COLO829 (cell line): Measurements from ENCODE around the gene PTPMT1.
"Not testable (repeated sequence)": the region's sequence is repeated elsewhere in the genome, so short reads cannot be mapped to it uniquely, and the experiment has no call there.

Source experiments
- DNase-seq: peaks from one replicate; pipeline ENCODE4 v3.0.0; 2012; ENCODE audit warnings: low spot score

Gene PTPMT1

DNA sequence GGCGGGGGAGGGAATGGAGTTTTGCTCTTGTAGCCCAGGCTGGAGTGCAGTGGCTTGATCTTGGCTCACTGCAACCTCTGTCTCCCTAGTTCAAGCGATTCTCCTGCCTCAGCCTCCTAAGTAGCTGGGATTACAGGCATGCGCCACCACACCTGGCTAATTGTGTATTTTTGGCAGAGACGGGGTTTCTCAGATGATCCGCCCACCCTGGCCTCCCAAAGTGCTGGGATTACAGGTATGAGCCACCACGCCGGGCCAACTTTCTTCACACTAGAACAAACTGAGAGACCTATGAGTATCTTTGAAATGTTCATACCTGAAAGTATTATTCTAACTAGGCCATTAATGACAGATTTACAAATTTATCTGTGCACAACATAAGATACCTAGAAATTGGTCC, 19.1 kb upstream of the PTPMT1 start:
- not testable (repeated sequence) for DNase-seq

DNA sequence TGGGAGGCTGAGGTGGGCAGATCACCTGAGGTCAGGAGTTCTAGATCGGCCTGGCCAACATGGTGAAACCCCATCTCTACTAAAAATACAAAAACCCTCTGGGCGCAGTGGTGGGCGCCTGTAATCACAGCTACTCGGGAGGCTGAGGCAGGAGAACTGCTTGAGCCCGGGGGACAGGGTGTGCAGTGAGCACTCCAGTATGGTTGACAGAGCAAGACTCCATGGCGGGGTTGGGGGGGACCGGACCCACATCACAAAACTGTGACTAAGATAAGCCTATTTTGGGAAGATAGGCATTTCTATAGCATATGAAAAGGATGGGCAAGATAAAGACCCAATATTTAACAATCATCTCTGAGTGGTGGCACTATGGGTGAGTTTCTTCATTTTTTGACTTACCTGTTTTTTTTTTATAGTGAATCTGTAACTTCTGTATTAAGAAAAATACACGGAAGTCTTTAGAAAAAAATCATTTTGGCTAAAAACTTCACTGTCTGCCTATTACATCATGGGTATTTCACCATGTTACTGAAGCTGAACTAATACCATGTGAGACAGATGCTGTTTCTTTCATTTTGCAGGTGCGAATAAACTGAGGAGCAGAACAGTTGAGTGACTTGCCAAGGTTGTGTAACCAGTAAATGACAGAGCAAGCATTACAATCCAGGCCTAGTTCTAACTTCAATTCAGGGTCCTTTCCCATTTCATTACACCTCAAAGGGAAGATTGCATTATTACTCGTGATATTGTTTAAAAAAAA, 14.9 kb upstream of the PTPMT1 start:
- no peak for DNase-seq

DNA sequence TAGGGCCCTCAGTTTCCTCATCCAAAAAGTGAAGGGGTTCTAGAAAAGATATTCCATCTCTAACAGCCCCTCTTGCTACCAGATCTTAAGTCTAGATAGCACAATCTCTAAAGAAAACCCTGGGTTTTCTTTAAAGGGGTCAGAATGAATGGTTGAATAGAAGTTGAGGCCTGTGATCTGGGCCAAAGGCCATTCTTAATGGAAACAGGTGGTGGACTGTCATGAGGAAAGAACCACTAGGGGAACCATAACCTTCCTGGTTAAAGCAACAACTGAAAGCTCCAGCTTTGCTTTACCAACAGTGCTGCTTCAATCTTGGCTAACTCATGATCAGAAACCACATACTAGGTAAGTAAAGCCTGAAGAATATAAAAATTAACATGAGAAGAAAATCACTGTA, 14.3 kb upstream of the PTPMT1 start:
- peak; percentile 31 for DNase-seq

DNA sequence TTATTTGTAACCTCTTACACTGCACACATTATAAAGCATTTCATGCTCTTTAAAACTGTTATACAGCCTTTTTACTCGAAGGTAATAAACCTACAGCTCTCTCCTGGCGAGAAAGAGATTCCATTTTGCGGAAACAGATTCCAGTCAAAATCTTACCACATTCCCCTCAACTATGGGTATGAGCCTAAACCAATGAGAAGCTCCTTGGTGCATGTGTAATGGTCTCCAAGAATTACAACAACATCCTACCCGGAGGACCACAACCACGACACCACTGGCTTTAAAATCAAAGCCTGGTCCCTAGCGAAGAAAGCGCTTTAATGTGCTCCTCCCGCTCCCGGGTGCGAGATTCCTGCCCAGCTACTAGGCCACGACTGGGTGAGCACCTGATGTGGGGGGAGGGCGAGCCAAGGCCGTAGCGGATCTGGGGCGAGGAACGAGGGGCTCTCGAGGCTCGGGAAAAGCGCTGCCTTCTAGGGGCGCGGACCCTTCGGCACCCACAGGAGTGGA, 13.3 kb upstream of the PTPMT1 start:
- DNase-seq: no peak

DNA sequence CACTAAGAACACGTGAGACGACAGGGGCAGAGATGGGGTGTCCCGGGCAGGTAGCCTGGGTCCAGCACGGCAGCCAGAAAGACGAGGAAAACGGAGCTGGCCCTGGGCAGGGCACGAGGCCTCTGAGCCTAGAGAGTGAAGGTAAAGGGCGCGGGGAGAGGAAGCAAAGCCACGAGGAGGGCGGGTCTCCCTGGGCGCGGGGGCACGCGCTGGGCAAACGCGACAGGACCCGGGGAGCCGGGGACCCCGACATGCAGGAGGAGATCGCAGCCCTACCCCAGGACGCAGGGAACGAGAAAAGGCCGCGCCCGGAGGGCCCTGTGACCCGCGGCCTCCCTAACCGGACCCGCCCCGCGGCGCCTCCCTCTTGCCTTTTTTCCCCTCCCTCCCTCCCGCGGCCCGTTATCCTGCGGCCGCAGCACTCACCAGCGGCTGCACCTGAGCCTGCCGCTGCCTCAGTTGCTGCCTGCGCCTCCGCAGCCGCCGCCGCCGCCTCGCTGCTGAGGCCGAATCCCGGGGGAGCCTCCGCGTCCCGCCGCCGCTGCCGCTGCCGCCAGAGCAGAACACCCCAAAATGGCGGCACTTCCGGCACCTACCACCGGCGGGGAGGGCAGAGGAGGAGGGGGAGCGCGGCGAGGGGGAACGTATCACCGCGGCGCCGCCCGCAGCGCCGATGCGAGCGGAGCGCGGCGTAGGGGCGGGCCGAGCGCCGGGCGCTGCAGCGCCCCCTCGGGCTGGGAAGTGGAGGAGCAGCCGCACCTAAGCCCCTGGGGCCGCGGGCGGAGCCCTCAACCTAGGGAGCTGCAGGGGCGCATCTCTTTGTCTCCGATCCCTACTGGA, 12.6 kb upstream of the PTPMT1 start, which contains the start of gene CELF1:
Gene CELF1, minus strand, starts transcription at position 567 of the 840 bp plus-strand sequence. CDS start 53,609 bp downstream, outside the sequence.
- DNase-seq: peak; percentile 61

DNA sequence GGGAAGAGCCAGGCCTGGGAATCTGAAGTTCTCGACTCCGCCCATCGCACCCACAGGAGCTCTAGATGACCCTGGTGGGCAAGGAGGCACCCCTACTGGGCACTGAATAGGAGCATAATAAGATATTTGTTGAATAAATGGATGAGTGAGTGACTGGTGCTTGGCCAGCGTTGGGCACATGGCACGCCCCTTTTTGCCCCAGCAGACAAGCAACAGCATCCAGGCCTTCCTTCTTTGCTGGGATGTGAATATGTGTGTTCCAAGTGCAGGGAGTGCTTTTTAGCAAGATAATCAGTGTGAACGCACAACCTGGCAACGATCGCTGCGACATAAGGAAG, 12.0 kb upstream of the PTPMT1 start:
- no peak for DNase-seq

DNA sequence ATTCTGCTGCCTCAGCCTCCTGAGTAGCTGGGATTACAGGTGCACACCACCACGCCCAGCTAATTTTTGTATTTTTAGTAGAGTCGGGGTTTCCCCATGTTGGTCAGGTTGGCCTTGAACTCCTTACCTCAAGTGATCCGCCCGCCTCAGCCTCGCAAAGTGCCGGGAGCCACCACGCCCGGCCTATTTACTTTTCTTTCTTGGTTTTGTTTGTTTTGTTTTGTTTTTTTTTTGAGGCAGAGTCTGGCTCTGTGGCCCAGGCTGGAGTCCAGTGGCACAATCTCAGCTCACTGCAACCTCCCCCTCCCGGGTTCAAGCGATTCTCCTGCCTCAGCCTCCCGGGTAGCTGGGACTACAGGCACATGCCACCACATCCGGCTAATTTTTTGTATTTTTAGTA, 8.4 kb upstream of the PTPMT1 start:
- DNase-seq: not testable (repeated sequence)

DNA sequence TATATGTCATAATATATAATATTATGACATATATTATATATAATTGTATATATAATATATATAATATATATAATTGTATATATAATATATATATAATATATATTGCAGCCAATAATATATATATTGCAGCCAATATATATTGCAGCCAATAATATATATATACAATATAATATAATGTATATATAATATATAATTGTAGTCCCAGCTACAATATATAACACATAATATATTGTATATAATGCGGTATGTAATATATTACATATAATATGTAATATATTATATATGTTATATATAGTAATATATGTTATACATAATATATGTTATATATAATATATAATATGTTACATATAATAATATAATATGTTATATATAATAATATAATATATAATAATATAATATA, 6.7 kb upstream of the PTPMT1 start:
- DNase-seq: no peak

DNA sequence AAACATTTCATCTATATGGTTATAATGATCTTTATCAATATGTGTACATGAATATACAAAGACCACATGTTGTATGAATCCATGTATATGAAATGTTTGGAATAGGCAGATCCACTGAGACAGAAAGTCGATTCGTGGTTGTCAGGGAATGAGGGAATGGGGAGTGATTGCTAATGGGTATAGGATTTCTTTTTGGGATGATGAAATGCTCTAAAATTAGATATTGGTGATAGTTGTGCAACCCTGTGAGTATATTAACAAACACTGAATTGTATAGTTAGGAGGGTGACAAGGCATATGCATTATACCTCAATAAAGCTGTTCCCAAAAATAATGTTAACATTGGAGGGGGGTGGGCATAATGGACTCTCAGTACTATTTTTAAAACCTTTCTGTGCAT, 5.0 kb upstream of the PTPMT1 start:
- DNase-seq: no peak

DNA sequence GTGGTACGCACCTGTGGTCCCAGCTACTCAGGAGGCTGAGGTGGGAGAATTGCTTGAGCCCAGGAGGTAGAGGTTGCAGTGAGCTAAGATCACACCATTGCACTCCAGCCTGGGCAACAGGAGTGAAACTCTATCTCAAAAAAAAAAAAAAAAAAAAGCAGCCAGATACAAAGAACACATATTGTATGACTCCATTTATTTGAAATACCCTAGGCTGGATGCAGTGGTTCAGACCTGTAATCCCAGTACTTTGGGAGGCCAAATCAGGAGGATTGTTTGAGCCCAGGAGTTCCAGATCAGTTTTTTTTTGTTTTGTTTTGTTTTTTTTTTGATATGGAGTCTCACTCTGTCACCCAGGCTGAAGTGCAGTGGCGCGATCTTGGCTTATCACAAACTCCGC, 3.0 kb upstream of the PTPMT1 start:
- not testable (repeated sequence) for DNase-seq

DNA sequence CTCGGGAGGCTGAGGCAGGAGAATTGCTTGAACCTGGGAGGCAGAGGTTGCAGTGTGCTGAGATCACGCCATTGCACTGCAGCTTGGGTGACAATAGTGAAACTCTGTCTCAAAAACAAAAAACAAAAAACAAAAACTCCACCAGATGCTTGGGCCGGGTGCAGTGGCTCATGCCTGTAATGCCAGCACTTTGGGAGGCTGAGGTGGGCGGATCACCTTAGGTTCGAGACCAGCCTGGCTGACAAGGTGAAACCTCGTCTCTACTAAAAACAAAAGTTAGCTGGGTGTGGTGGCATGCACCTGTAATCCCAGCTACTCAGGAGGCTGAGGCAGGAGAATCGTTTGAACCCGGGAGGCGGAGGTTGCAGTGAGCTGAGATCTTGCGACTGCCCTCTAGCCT, 1.0 kb upstream of the PTPMT1 start:
- DNase-seq: not testable (repeated sequence)

DNA sequence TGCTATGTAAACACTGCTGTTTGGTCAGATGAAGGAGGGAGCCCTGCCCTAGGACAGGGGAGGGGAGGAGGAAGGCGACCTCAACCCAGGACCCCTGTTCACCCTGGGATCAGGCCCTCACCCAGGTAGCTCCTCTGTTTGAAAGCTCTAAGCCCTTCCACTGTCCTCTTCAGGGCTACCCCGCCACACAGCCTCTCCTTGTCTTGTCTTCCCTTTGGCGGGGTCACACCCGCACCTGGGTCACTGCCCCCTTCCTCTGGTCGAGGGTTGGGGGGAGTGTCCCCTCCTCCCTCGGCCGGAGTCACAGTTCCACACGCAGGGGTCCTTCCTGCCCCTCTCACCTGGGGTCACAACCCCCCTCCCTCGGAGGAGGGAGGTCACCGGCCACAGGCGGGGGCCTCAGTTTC, 463 bp upstream of the PTPMT1 start:
- no peak for DNase-seq

DNA sequence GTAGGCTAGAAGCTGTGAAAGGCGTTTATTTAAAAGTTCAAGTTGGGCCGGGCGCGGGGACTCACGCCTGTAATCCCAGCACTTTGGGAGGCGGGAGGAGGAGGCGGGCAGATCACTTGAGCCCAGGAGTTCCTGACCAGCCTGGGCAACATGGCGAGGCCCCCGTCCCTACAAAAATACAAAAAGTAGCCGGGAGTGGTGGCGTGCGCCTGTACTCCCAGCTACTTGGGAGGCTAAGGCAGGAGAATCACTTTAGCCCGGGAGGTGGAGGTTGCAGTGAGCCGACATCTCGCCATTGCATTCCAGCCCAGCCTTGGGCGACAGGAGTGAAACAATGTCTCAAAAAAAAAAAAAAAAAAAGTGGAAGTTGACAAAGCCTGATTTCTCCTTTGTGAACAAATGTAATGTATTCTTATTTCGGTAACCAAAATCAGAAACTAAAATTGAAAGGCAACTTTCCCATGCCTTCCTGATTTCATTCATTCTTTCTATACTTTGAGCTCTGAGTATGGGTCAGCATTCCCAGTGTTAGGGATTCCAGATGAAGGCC, 825 bp downstream of the PTPMT1 start:
- DNase-seq: no peak

DNA sequence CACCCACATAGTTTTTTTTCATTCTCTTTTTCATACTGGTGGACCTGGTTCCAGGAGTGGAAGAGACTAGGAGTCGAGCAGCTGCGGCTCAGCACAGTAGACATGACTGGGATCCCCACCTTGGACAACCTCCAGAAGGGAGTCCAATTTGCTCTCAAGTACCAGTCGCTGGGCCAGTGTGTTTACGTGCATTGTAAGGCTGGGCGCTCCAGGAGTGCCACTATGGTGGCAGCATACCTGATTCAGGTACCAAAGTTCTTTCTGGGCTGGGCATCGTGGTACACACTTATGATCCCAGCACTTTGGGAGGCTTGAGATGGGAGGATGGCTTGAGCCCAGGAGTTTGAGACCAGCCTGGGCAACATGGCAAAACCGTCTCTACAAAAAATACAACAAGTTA, 4.2 kb downstream of the PTPMT1 start:
- DNase-seq: no peak

DNA sequence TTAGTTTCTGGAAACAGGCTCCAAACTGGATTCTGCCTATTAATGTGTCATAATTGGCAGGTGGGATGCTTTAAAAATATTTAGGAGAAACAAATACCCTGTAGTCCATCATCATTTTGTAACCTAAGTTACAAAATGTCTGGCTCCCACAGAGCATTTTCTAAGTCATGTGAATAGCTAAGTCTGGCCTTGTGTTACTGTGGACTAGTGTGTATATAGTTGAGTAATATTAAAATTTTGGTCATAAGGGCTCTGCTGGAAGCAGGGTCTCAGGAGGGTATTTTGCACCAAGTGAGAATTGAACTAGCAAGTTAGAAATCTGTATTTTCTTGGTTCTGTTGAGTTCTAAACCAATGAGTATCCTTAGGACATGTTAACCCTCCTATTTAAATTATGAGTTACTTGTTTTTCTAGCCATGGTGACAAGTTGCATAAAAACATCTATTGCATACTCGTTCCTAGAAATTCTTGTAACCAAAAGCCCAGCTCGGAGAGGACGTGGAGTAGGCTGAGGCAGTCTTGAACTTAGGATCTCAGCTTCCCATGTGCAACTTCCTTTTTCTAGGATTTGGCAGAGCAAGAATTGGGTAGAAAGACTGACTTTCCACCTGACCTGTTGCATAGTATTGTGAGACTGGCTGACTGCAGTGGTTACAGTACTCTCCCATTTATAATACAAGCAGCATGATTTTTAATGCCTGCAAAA, 5.4 kb downstream of the PTPMT1 start:
- no peak for DNase-seq

DNA sequence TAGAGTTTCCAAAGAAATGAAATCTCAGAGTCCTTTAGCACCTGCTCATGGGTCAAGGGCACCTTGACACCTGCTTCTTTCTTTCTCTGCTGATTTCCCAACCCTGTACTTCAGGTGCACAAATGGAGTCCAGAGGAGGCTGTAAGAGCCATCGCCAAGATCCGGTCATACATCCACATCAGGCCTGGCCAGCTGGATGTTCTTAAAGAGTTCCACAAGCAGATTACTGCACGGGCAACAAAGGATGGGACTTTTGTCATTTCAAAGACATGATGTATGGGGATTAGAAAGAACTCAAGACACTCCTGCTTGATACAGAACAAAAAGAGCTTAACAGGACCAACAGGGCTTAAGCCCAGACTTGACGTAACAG, 5.9 kb downstream of the PTPMT1 start:
- DNase-seq: no peak

DNA sequence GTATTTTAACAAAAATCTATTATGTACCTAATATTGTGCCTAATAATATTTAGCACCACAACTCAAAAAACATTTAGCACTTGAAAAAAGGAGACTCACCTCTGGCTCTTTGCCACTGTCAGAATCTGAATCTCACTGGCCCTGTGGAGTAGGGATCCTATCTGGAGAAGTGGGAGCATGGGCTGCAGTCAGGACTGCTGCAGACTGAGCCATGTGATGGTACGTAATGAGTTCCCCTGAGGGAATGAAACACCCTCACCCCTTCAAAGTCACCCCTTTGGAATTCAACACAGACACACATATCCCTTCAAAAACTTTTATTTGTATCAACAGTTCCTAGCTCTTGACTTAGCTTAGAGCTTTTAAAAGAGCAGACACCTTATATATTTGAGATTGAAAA, 6.5 kb downstream of the PTPMT1 start:
- no peak for DNase-seq

DNA sequence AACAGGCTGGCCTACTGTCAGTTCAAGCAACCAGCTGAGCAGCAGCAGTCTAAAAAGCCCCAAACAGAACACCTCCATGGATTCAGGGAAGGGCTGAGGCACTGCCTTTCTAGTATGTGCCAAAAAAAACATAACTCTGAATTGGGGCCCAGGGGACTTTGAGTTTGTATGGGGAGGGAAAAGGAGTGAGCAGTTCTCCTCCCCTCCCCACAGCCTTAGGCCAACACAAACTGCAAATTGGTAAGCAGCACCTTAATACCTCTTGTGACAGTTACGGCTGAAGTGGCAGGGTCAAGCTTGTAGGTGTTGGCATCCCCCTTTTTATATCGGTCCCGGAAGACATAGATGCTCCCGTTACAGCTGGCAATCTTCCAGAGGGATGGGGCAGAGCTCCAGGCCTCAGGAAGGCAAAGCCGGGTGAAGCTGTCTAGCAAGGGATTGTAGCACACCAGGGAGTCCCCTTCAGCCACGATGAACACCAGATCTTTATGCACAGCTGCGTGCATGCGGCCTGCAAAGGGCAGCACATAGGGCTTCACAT, 7.4 kb downstream of the PTPMT1 start:
- no peak for DNase-seq

DNA sequence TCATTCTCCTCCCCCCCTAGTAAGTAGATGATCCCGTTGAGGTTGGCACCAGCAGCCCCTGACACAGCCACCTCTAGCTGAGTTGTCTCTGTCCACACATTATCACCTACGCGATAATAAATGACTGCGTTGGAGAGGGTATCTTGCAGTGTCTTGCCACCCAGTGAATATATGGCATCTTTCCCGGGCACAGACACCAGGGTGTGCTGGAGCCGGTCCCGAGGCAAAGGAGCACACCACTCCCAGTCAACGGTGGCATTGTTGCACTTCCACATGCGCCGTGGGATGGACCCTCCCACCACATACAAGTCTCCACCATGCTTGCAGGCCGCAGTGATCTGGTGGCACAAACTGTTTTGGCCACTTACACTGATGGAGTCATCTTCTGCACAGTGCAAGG, 7.9 kb downstream of the PTPMT1 start:
- DNase-seq: no peak

DNA sequence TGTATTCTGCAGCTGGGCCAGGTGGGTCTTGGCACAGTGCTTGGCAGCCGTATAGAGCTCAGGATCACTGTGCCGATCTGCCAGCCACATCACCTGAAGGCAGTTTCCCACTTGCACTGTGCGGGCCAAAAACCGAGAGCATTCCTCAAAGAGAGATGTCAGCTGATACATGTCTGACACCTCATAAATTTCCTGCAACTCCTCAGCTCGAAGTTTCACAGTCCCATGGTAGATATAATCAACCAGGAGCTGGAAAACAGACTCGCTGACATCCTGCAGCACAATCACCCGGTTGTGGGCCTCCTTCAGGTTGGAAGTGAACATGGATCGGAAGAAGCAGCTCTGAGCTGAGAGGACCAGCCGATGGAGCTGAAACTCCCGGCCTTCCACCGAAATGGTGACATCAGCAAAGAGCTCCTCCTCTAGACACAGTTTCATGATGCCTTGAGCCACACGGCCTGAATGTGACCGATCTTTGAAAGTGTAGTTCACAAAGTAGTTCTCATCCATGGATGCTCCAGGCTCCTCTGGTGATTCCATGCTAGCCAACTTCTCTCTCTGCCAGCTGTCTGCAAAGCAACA, 12.2 kb downstream of the PTPMT1 start:
- DNase-seq: no peak
